ENCODE measurements around the gene GTF3A. TPM values are rescaled to one million over a fixed set of nuclear protein-coding genes. Genes with fewer than 3 reads are reported as not detected.
A peak's percentile ranks its signal among the peaks of the same experiment; 100 is the strongest.

Gene GTF3A
- total and polyA plus RNA-seq, 2 of the 8 experiments (the other 6 are each of a cell fraction or from before 2014, with no cell fraction given), result 41.6 to 96.5 TPM

DNA sequence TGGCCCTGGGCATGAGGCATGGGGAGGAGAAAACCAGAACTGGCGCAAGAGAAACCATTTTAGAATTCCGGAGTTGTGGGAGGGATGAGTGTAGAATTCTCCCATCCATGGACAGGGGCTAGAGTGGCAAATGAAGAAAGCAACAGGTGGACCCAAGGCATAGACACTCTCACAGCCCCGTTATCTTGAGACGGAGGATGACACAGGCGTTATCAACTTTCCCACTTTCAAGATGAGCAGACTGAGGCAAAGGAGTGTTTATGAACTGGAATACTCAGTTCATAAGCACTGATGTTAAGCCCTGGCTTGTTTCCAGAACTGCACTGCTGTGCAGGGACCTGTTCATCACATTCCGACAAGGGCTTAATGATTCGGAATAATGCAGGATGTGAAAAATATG is 1.1 kb upstream of the GTF3A start:
- H4K91ac ChIP-seq (replicated peaks; ENCODE audit: insufficient read length, low read length), result no peak overlapping the region
- DNase-seq (ENCODE audit: low read depth in 1 of 2, low spot score in 2 of 2) (no peak), FAIRE-seq (no peak)
- peaks cover 12% of the 10 kb centered on the region for H3K79me1 ChIP-seq (ENCODE audit: low read depth, low read length)
- H2AFZ ChIP-seq (ENCODE audit: low read length), result no peak overlapping the region
- 94% methylated on average over 7 of the region's 7 CpGs; no CpG with 5 or more reads in 1 of the 2 experiments for WGBS, 2 experiments (ENCODE audit: extremely low coverage in 1 of 2, insufficient coverage in 1 of 2, insufficient read length in 1 of 2, insufficient replicate concordance in 2 of 2, low coverage in 1 of 2, low lambda C conversion rate in 2 of 2, missing lambda C conversion rate in 1 of 2)
- ChIA-PET POLR2A (ENCODE audit: partially characterized antibody) (interaction anchor here (1.1 to 1.2 kb wide), 2 partner anchors 11 to 12 kb away, joined by 3 read pairs; no protein-coding TSS in a partner anchor), CTCF (ENCODE audit: partially characterized antibody) (interaction anchor here (0.8 to 3.9 kb wide), 2 partner anchors 18 to 19 kb away, joined by 3 to 28 read pairs; no protein-coding TSS in a partner anchor)
- peaks cover 0 to 5% (median 3%) of the 10 kb centered on the region in 4 experiments; a peak in 2 of 7 replicates for H3K27me3 ChIP-seq (replicated peaks in 1 of 4; ENCODE audit: control insufficient read depth in 3 of 4, extremely low read depth in 1 of 4, insufficient read depth in 3 of 4, low read length in 3 of 4)
- no peak overlapping the region for H2AK5ac ChIP-seq (ENCODE audit: low read depth, low read length)
- H3K27ac ChIP-seq (ENCODE audit: low read depth, low read length), result no peak overlapping the region
- no peak overlapping the region for H3K4ac ChIP-seq (replicated peaks; ENCODE audit: insufficient read length, low read depth, low read length)
- peak overlapping the region in 1 of 2 experiments; percentile 99; a peak in 1 of 4 replicates for H3K4me2 ChIP-seq (ENCODE audit: insufficient read depth in 1 of 2, low read depth in 2 of 2, low read length in 2 of 2)
- H3K23me2 ChIP-seq (ENCODE audit: low read depth, low read length), result peaks cover 13% of the 10 kb centered on the region
- H2BK5ac ChIP-seq (ENCODE audit: low read depth, low read length), result no peak overlapping the region
- peaks cover 0 to 26% of the 10 kb centered on the region in 2 experiments; a peak in 2 of 4 replicates for H3K79me2 ChIP-seq (ENCODE audit: control insufficient read depth in 1 of 2, insufficient read depth in 2 of 2, low read length in 2 of 2)
- H3K4me1 ChIP-seq (replicated peaks in 1 of 4; ENCODE audit: control insufficient read depth in 3 of 4, insufficient read depth in 4 of 4, low read length in 3 of 4), result peaks cover 0 to 17% (median 9%) of the 10 kb centered on the region in 4 experiments; a peak in 5 of 7 replicates
- no peak overlapping the region for H3K56ac ChIP-seq (replicated peaks; ENCODE audit: insufficient read length, low read depth, low read length)
- H3K18ac ChIP-seq (ENCODE audit: extremely low read depth, low read length), result no peak overlapping the region
- peaks cover 0 to 3% of the 10 kb centered on the region in 2 experiments for H4K20me1 ChIP-seq (replicated peaks in 1 of 2; ENCODE audit: control insufficient read depth in 1 of 2, insufficient read depth in 2 of 2, low read length in 2 of 2)
- H3K36me3 ChIP-seq (ENCODE audit: control insufficient read depth in 2 of 4, insufficient read depth in 4 of 4, low read length in 3 of 4), result peaks cover 2 to 13% (median 6%) of the 10 kb centered on the region in 4 experiments; a peak in 6 of 8 replicates
- H3K23ac ChIP-seq (ENCODE audit: insufficient read length), result no peak overlapping the region
- peak overlapping the region in 1 of 4 experiments; percentile 78; a peak in 1 of 8 replicates for H3K4me3 ChIP-seq (ENCODE audit: extremely low read depth in 1 of 4, insufficient read depth in 2 of 4, low read depth in 3 of 4, low read length in 4 of 4)
- H4K8ac ChIP-seq (ENCODE audit: extremely low read depth, insufficient read depth, low read length), result no peak overlapping the region
- no peaks in the 10 kb centered on the region for H3K9me3 ChIP-seq (ENCODE audit: insufficient read depth in 2 of 2, low read depth in 1 of 2, low read length in 1 of 2)
- no peak overlapping the region for H2BK15ac ChIP-seq (ENCODE audit: low read length)
- H2BK12ac ChIP-seq (ENCODE audit: low read depth, low read length), result no peak overlapping the region
- no peak overlapping the region for H2BK120ac ChIP-seq (replicated peaks; ENCODE audit: low read depth, low read length)
- H4K5ac ChIP-seq (ENCODE audit: insufficient read length, low read depth, low read length), result no peak overlapping the region
- no peak overlapping the region for H3K14ac ChIP-seq (ENCODE audit: insufficient read length)
- H3K9ac ChIP-seq (replicated peaks in 1 of 4; ENCODE audit: extremely low read depth in 1 of 4, low read depth in 3 of 4, low read length in 3 of 4), result no peak overlapping the region
- no peak overlapping the region for H2BK20ac ChIP-seq (ENCODE audit: low read length)
- TF ChIP-seq ASH2L (IDR thresholded peaks at IDR 0.05; ENCODE audit: low read length), result no peak
- no peak for TF ChIP-seq KDM1A (IDR thresholded peaks at IDR 0.05; ENCODE audit: borderline replicate concordance, low read length)
- no peak for TF ChIP-seq BCL11A (IDR thresholded peaks at IDR 0.05; ENCODE audit: low read depth in 2 of 2, low read length in 2 of 2)
- TF ChIP-seq, protein P1, sequence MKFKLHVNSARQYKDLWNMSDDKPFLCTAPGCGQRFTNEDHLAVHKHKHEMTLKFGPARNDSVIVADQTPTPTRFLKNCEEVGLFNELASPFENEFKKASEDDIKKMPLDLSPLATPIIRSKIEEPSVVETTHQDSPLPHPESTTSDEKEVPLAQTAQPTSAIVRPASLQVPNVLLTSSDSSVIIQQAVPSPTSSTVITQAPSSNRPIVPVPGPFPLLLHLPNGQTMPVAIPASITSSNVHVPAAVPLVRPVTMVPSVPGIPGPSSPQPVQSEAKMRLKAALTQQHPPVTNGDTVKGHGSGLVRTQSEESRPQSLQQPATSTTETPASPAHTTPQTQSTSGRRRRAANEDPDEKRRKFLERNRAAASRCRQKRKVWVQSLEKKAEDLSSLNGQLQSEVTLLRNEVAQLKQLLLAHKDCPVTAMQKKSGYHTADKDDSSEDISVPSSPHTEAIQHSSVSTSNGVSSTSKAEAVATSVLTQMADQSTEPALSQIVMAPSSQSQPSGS (IDR thresholded peaks at IDR 0.05; ENCODE audit: low read length), result no peak
- no peak for TF ChIP-seq JUN (IDR thresholded peaks at IDR 0.05; ENCODE audit: low read depth, low read length)
- TF ChIP-seq HDAC6 (IDR thresholded peaks at IDR 0.05; ENCODE audit: low read depth, low read length), result no peak
- no peak for TF ChIP-seq HDAC2 (IDR thresholded peaks at IDR 0.05; ENCODE audit: borderline replicate concordance in 1 of 2, low read depth in 2 of 2, low read length in 2 of 2)
- TF ChIP-seq ATF3 (IDR thresholded peaks at IDR 0.05; ENCODE audit: insufficient read depth, low read depth, low read length), result no peak
- TF ChIP-seq RAD21 (IDR thresholded peaks at IDR 0.05 in 1 of 2, conservative IDR thresholded peaks at IDR 0.05 in 1 of 2; ENCODE audit: low read depth in 2 of 2, low read length in 2 of 2), result no peak
- TF ChIP-seq CTBP2 (IDR thresholded peaks at IDR 0.05; ENCODE audit: borderline replicate concordance, insufficient read depth, insufficient read length, low read length), result no peak
